Chondrocyte (in vitro differentiated cells): ENCODE measurements around the gene GLOD5. TPM values are rescaled to one million over a fixed set of nuclear protein-coding genes. Genes with fewer than 3 reads are reported as not detected.

Experiments
- DNase-seq: peaks from one replicate; pipeline ENCODE4 v3.0.0; 2021; ENCODE audit warnings: mixed read lengths, low spot score
- H3K27ac Mint-ChIP-seq: one replicate; pipeline ENCODE4 v1.8.0; 2021; ENCODE audit warnings: mild to moderate bottlenecking, moderate library complexity, mixed read lengths; ENCODE audit not compliant: unreplicated experiment
- H3K27me3 Mint-ChIP-seq: 2 replicates; pipeline ENCODE4 v1.8.0; 2021; ENCODE audit warnings: low read depth, mixed read lengths
- H3K36me3 Mint-ChIP-seq: 2 replicates; pipeline ENCODE4 v1.8.0; 2021; ENCODE audit warnings: low read depth, mixed read lengths
- H3K4me1 Mint-ChIP-seq: 2 replicates; pipeline ENCODE4 v1.8.0; 2021; ENCODE audit warnings: low read depth, mild to moderate bottlenecking, mixed read lengths
- H3K4me3 Mint-ChIP-seq: one replicate; pipeline ENCODE4 v1.8.0; 2021; ENCODE audit warnings: mild to moderate bottlenecking, moderate library complexity, mixed read lengths; ENCODE audit not compliant: unreplicated experiment
- H3K9me3 Mint-ChIP-seq: 2 replicates; pipeline ENCODE4 v1.8.0; 2021; ENCODE audit warnings: low read depth, mixed read lengths
- total RNA-seq: library from RNA; stranded (reverse); gene quantifications from 3 replicates; pipeline ENCODE4 v1.2.1, GENCODE V29; 2021
- TF ChIP-seq, protein P1 (sequence below): fragments of 200-600 bp; sonication (generic); IDR thresholded peaks from 2 replicates; pipeline ENCODE4 v1.5.0; 2021; ENCODE audit warnings: antibody characterized with exemption, mild to moderate bottlenecking, moderate library complexity

GLOD5 gene
- total RNA-seq, 1 donor from 2014 or later, result not detected

DNA sequence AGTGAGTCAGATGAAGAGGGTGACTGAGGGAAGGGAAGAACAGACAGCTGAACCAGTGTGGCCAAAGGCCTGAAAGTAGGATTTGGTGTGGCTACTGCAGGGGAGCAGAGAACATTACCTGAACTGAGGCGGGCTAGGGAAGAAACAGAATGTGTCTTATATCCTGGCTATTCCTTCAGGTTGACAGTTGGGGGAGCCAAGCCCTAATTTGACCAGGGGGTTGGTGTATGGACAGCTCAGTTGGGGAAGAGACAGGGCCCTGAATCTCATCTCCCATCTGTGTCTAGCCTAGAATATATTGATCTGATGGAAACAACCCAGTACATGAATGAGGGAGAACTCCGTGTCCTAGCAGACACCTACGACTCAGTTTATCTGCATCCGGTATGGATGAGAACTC, 44.5 kb downstream of the GLOD5 start:
- no peak for DNase-seq
- Mint-ChIP-seq H3K36me3 (peaks cover 2% of the 10 kb centered on the region), H3K27me3 (no peaks in the 10 kb centered on the region), H3K4me1 (peaks cover 6% of the 10 kb centered on the region), H3K4me3 (no peak overlapping the region), H3K27ac (no peak overlapping the region), H3K9me3 (peaks cover 11% of the 10 kb centered on the region)
- TF ChIP-seq, protein P1, sequence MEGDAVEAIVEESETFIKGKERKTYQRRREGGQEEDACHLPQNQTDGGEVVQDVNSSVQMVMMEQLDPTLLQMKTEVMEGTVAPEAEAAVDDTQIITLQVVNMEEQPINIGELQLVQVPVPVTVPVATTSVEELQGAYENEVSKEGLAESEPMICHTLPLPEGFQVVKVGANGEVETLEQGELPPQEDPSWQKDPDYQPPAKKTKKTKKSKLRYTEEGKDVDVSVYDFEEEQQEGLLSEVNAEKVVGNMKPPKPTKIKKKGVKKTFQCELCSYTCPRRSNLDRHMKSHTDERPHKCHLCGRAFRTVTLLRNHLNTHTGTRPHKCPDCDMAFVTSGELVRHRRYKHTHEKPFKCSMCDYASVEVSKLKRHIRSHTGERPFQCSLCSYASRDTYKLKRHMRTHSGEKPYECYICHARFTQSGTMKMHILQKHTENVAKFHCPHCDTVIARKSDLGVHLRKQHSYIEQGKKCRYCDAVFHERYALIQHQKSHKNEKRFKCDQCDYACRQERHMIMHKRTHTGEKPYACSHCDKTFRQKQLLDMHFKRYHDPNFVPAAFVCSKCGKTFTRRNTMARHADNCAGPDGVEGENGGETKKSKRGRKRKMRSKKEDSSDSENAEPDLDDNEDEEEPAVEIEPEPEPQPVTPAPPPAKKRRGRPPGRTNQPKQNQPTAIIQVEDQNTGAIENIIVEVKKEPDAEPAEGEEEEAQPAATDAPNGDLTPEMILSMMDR, result no peak

DNA sequence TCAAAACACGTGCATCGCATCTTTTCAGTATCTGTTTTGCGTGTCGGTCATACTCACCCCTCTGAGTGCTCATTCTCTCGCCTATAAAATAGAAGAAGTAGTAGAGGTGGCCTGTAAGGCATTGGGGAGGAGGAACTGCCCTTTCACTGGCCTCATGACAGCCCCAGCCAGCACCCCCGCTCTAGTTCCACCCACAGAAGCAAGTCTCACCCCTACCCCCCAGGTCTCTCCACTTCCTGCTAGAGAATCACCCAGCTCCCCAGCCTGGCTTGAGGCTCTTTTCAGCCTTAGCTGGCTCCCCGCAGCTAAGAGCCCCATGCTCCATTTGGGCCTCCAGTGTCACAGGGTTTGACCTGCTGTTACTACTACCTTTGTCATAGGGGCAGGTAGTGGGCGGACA, 52.1 kb downstream of the GLOD5 start:
- peaks cover 9% of the 10 kb centered on the region for H3K9me3 Mint-ChIP-seq
- TF ChIP-seq, protein P1, result no peak
- no peak overlapping the region for H3K4me3 Mint-ChIP-seq
- peaks cover 6% of the 10 kb centered on the region for H3K36me3 Mint-ChIP-seq
- DNase-seq, result no peak
- H3K27ac Mint-ChIP-seq, result no peak overlapping the region
- H3K4me1 Mint-ChIP-seq, result no peaks in the 10 kb centered on the region
- no peaks in the 10 kb centered on the region for H3K27me3 Mint-ChIP-seq

DNA sequence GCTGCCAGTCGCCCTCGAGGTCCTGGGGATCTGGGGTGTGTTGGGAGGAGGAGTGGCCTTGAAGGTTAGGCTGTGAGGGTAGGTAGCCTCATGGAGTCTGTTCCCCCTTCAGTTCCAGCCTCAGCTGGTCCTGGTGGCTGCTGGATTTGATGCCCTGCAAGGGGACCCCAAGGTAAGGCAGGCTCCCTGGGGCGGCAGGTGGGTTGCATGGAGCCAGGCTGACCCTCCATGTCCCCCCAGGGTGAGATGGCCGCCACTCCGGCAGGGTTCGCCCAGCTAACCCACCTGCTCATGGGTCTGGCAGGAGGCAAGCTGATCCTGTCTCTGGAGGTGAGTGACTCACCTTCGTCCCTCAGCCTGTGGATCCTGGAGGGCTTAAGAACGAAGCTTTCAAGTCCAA, 53.2 kb downstream of the GLOD5 start:
- H3K9me3 Mint-ChIP-seq, result peaks cover 9% of the 10 kb centered on the region

DNA sequence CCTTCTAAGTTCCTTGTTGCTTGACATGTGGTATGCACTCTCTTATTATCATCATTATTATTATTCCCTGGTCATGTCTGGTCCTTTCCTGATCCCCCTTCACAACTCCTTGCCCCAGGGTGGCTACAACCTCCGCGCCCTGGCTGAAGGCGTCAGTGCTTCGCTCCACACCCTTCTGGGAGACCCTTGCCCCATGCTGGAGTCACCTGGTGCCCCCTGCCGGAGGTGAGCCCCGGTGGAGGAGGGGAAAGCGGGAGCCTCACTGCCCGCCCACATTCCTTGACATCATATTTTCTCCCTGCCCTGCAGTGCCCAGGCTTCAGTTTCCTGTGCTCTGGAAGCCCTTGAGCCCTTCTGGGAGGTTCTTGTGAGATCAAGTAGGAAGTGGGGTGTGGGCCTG, 53.7 kb downstream of the GLOD5 start:
- Mint-ChIP-seq H3K9me3 (peaks cover 9% of the 10 kb centered on the region), H3K27ac (no peak overlapping the region), H3K27me3 (no peaks in the 10 kb centered on the region), H3K4me3 (no peak overlapping the region), H3K36me3 (peaks cover 9% of the 10 kb centered on the region), H3K4me1 (no peaks in the 10 kb centered on the region)
- TF ChIP-seq, protein P1, result no peak
- no peak for DNase-seq

More for the DNA sequence above, 53.2 kb downstream of the GLOD5 start:
- TF ChIP-seq, protein P1, result no peak
- no peak for DNase-seq
- Mint-ChIP-seq H3K27me3 (no peaks in the 10 kb centered on the region), H3K4me1 (no peaks in the 10 kb centered on the region), H3K4me3 (no peak overlapping the region), H3K27ac (no peak overlapping the region), H3K36me3 (peaks cover 7% of the 10 kb centered on the region)

DNA sequence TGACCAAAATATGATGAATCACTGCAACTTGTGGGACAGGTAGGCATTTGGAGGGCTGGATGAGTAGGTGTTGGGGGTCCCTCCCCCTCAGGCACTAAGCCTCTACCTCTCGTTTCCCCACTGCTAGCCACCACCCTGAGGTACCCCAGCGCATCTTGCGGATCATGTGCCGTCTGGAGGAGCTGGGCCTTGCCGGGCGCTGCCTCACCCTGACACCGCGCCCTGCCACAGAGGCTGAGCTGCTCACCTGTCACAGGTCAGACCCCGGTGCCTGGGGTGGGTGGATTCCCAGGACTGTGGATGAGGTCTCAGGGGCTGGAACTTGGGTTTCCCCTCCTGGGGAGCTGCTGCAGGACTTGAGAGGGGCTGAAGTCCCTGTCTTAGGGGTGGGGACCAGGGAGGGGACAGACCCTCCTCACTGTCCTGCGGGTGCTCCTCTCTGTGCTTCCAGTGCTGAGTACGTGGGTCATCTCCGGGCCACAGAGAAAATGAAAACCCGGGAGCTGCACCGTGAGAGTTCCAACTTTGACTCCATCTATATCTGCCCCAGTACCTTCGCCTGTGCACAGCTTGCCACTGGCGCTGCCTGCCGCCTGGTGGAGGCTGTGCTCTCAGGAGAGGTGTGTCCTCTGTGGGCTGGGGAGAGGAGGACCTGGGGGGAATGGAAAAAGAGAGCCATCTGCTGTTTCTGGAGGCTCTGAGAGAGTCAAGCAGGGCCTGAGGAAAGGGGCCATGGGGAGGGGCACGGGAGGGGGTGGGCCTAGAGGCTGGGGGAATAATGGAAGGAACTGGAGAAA, 54.7 kb downstream of the GLOD5 start:
- TF ChIP-seq, protein P1, result no peak
- Mint-ChIP-seq H3K9me3 (peaks cover 7% of the 10 kb centered on the region), H3K4me1 (no peaks in the 10 kb centered on the region), H3K27me3 (no peaks in the 10 kb centered on the region), H3K27ac (no peak overlapping the region), H3K36me3 (peaks cover 7% of the 10 kb centered on the region), H3K4me3 (no peak overlapping the region)
- no peak for DNase-seq
